GM13977 (cell line): Measurements from ENCODE around the gene IQCK.
"Not testable (repeated sequence)": the region's sequence is repeated elsewhere in the genome, so short reads cannot be mapped to it uniquely, and the experiment has no call there.

ENCODE experiments used
- DNase-seq: peaks from one replicate; pipeline ENCODE4 v3.0.0; 2012; ENCODE audit warnings: low spot score
- in situ Hi-C: fragments of 300-500 bp; cut with MboI; formaldehyde crosslinking; loops from one replicate; pipeline ENCODE4 v1.12.0; 2022; ENCODE audit warnings: low sequenced_read_pairs, low pct_unique_long_range_greater_than_20kb, mixed read lengths, inconsistent platforms; ENCODE audit not compliant: unreplicated experiment
- TF ChIP-seq, protein P1 (sequence below): IDR thresholded peaks from 2 replicates; pipeline ENCODE4 v1.5.1; 2012; ENCODE audit warnings: mild to moderate bottlenecking, control low read depth; ENCODE audit not compliant: insufficient read depth; ENCODE audit errors: extremely low read depth, missing control alignments

Gene IQCK, protein sequence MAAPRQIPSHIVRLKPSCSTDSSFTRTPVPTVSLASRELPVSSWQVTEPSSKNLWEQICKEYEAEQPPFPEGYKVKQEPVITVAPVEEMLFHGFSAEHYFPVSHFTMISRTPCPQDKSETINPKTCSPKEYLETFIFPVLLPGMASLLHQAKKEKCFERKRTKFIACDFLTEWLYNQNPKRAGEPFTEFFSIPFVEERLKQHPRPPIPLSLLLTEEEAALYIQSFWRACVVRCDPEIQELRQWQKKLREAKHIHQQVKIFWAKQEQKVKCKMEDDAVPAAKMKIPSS

DNA sequence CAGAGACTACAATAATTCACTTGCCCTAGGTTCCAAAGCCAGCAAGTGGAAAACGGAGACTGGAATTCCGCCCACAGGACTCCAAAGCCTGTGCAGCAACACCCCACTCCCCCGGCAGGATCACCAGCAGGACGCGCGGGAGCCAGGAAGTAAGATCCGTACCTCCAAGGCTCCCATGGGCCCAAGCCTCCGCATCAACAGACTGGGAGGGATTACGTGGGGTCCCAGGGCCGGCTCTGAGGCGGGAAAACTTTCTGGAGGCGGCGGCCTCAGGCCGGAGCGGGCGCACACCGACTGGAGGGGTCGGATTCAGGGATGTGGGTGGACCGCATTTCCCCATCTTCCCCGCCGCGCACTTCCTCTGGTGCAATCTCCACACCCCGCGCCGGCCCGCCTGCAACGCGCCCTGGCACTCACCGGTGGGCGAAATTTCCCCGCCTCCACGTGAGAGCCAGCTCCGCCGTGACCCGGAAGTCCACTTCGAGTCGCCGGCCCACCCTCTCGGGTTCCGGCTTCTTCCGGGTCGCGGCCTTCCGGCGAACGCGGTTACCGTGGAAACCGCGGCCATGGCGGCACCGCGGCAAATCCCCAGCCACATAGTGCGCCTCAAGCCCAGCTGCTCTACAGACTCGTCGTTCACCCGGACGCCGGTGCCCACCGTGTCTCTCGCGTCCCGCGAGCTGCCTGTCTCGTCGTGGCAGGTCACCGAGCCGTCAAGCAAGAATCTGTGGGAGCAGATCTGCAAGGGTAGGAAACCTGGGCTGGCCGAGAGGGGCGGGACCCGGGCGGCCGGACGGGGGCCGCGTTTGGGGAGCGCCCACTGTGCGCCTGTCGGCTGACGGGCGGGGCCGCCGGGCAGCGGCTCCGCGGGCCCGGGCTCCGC lies at the start of gene IQCK, which contains the start of gene KNOP1:
TSS of gene IQCK (plus strand) at position 531 of the 883 bp plus-strand sequence. CDS start at position 567, 36 bp downstream.
TSS of gene KNOP1 (minus strand) at position 487 of the 883 bp plus-strand sequence. CDS start 3,192 bp downstream, outside the sequence.
- TF ChIP-seq, protein P1, sequence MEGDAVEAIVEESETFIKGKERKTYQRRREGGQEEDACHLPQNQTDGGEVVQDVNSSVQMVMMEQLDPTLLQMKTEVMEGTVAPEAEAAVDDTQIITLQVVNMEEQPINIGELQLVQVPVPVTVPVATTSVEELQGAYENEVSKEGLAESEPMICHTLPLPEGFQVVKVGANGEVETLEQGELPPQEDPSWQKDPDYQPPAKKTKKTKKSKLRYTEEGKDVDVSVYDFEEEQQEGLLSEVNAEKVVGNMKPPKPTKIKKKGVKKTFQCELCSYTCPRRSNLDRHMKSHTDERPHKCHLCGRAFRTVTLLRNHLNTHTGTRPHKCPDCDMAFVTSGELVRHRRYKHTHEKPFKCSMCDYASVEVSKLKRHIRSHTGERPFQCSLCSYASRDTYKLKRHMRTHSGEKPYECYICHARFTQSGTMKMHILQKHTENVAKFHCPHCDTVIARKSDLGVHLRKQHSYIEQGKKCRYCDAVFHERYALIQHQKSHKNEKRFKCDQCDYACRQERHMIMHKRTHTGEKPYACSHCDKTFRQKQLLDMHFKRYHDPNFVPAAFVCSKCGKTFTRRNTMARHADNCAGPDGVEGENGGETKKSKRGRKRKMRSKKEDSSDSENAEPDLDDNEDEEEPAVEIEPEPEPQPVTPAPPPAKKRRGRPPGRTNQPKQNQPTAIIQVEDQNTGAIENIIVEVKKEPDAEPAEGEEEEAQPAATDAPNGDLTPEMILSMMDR: no peak
- peak; percentile 97 for DNase-seq
- in situ Hi-C loops: no loop called here

DNA sequence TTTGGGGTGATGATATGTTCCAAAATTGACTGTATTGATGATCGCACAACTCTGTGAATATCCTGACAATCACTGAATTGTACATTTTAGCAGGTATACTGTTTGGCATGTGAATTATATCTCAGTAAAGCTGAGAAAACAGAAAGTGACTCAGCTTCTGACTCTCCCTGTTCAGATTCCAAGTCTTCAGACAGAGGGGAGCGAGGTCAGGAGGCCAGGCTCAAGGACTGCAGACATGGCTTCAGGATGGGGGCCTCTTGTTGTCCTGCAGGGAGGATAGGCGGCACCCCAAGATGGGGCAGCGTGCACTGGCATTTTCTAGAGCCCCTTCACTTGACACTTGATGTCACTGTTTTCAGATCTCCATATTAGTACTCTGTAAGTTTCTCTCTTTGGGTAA lies 45.7 kb upstream of the IQCK start:
- DNase-seq: no peak
- TF ChIP-seq, protein P1: no peak
- in situ Hi-C loops: no loop called here

DNA sequence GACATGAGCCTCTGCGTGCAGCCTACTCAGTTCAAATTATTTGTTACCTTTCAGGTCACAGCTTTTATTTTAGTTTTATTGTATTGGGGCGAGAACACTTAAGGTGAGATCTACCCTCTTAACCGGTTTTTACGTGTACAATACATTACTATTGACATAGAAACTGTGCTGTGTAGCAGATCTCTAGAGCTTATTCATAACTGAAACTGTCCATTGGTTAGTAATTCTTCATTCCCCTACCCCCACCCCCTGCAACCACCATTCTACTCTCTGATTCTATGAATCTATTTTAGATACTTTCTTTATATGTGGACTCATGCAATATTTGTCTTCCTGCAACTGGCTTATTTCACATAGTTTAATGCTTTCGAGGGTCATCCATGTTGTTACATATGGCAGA lies 43.6 kb upstream of the IQCK start:
- TF ChIP-seq, protein P1: no peak
- in situ Hi-C loops: no loop called here
- DNase-seq: no peak

DNA sequence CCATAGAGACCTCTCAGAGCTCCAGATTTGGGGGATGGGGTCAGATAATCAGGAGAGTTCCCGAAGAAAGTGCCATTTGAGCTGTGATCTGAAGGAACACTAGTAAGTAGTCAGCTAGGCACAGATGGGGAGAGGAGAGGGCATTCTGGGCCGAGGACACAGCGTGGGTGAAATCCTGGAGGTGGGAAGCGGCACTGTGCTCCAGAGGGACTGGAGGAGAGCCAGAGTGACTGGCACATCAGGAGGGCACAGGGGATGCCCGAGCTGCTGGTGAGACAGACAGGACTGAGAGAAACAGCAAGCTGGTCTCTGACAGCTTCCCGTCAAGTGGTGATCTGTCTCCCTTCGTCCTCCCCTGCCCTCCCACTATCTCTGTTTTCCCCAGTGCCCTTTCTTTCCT lies 40.7 kb upstream of the IQCK start:
- in situ Hi-C loops: no loop called here
- TF ChIP-seq, protein P1: no peak
- no peak for DNase-seq

DNA sequence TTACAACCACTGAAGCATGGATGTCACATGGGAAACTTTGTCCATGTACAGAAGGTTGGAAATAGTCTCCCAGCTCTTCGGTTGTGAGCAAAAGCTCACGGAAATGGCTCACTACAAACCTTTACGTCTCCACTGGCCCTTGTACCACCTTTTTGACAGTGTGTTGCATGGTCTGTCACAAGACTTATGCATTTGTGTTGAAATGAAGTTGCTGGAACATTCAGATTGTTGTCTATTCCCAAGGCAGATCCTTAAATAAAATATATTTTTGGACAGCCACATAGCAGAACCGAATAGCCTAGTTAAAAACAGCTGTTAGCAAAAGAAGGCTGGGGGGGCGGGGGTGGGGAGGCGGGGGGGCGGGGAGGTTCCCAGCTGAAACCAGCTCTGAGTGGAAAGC lies 39.3 kb upstream of the IQCK start:
- TF ChIP-seq, protein P1: no peak
- in situ Hi-C loops: no loop called here
- DNase-seq: no peak

DNA sequence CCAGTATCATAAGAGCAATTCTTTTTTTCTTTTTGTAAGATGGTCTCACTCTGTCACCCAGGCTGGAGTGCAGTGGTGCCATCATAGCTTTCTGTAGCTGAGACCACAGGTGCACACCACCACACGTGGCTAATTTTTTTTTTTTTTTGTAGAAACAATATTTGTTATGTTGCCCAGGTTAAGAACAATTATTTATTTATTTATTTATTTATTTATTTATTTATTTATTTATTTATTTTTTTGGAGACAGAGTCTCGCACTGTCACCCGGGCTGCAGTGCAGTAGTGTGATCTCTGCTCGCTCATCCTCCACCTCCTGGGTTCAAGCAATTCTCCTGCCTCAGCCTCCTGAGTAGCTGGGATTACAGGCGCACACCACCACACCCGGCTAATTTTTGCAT lies 38.8 kb upstream of the IQCK start:
- in situ Hi-C loops, DNase-seq: not testable (repeated sequence)

DNA sequence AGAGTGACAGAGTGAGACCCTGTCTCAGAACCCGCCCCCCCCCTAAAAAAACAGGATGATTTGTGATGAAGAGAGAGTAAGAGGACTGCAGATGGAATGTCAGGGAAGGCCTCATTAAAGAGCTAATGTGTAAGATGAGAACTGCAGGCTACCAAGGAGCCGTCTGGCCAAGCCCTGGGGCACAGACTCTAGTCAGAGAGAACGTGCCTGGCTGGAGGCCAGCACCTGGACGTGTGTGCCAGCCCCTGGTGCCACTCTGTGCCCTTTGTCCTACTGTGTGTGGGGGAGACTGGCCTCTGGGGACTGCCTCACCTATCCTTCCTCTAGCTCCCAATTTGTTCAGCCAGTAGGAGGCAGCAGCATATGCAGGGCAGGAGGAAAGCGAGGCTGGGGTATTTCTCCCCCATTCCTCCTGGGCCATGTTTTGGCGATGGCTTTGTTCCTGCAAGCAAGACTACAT lies 37.2 kb upstream of the IQCK start:
- no peak for DNase-seq
- TF ChIP-seq, protein P1: no peak
- in situ Hi-C loops: no loop called here
